ENCODE measurements around the gene ZSWIM3.

DNA sequence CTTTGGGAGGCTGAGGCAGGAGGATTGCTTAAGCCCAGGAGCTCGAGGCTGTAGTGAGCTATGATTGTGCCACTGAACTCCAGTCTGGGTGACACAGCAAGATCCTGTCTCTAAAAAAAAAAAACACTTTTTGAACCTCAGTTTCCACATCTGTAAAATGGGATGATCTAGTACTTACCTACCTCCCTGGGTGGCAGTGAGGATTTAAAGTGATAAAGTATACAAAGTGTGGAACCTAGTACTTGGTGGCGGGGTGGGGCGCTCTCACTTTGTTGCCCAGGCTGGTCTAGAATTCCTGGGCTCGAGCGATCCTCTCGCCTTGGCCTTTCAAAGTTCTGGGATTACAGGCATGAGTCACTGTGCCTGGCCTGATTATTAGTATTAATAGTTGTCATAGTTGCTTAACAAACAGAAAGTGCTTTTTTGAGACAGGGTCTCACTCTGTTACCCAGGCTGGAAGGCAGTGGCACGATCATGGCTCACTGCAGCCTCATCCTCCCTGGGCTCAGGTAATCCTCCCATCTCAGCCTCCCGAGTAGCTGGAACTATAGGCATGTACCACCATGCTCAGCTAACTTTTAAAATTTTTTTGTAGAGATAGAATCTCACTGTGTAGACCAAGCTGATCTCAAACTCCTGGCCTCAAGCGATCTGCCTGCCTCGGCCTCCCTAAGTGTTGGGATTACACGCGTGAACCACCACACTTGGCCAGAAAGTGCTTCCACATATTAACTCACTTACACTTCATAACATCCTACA lies 61.5 kb downstream of the ZSWIM3 start:
- TF ChIP-seq, protein P1, sequence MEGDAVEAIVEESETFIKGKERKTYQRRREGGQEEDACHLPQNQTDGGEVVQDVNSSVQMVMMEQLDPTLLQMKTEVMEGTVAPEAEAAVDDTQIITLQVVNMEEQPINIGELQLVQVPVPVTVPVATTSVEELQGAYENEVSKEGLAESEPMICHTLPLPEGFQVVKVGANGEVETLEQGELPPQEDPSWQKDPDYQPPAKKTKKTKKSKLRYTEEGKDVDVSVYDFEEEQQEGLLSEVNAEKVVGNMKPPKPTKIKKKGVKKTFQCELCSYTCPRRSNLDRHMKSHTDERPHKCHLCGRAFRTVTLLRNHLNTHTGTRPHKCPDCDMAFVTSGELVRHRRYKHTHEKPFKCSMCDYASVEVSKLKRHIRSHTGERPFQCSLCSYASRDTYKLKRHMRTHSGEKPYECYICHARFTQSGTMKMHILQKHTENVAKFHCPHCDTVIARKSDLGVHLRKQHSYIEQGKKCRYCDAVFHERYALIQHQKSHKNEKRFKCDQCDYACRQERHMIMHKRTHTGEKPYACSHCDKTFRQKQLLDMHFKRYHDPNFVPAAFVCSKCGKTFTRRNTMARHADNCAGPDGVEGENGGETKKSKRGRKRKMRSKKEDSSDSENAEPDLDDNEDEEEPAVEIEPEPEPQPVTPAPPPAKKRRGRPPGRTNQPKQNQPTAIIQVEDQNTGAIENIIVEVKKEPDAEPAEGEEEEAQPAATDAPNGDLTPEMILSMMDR (IDR thresholded peaks at IDR 0.05 in 4 of 5, conservative IDR thresholded peaks at IDR 0.05 in 1 of 5) = no peak
- TF ChIP-seq POLR2A (IDR thresholded peaks at IDR 0.05) = no peak

All from gastrocnemius medialis (tissue), 4 donors.